Dendritic cell treated with granulocyte-macrophage colony-stimulating factor and Interleukin-4, amounts not matched to agents 40 ng/mL and 50 ng/mL, for 4 days (primary cell): ENCODE data around the gene TSSK1B.
"Not testable (repeated sequence)": the region's sequence is repeated elsewhere in the genome, so short reads cannot be mapped to it uniquely, and the experiment has no call there.

ENCODE experiments used
- H3K27ac Mint-ChIP-seq: one replicate; pipeline ENCODE4 v1.8.0; 2022; ENCODE audit warnings: mild to moderate bottlenecking, mixed read lengths
- H3K27me3 Mint-ChIP-seq: one replicate; pipeline ENCODE4 v1.8.0; 2022; ENCODE audit warnings: mild to moderate bottlenecking, mixed read lengths
- H3K36me3 Mint-ChIP-seq: one replicate; pipeline ENCODE4 v1.8.0; 2022; ENCODE audit warnings: low read depth, mixed read lengths
- H3K4me1 Mint-ChIP-seq: one replicate; pipeline ENCODE4 v1.8.0; 2022; ENCODE audit warnings: low read depth, mixed read lengths
- H3K4me3 Mint-ChIP-seq: one replicate; pipeline ENCODE4 v1.8.0; 2022; ENCODE audit warnings: mild to moderate bottlenecking, moderate library complexity, mixed read lengths
- H3K9me3 Mint-ChIP-seq: one replicate; pipeline ENCODE4 v1.8.0; 2022; ENCODE audit warnings: mixed read lengths
- intact Hi-C: fragments of 100-400 bp; cut with micrococcal nuclease; formaldehyde crosslinking; loops from one replicate; pipeline ENCODE4 v1.15.0; 2022

TSSK1B gene

GRCh38 chr5:113434889-113435288, at the start of gene TSSK1B:
TSSK1B (minus strand) TSS chr5:113434989; CDS start chr5:113434839, 150 bp downstream.
- intact Hi-C loops = no loop called here
- no peak within 1 kb of the TSS for H3K27ac Mint-ChIP-seq
- no peak within 1 kb of the TSS for H3K4me3 Mint-ChIP-seq
- no peaks in the 10 kb centered on the region for H3K36me3 Mint-ChIP-seq
- no peaks in the 10 kb centered on the region for H3K9me3 Mint-ChIP-seq
- H3K27me3 Mint-ChIP-seq = peaks cover 10% of the 10 kb centered on the region
- H3K4me1 Mint-ChIP-seq = no peaks in the 10 kb centered on the region

- Mint-ChIP-seq H3K36me3 (no peaks in the 10 kb centered on the region), H3K27me3 (peaks cover 58% of the 10 kb centered on the region), H3K9me3 (no peaks in the 10 kb centered on the region), H3K27ac (no peak overlapping the region), H3K4me1 (no peaks in the 10 kb centered on the region), H3K4me3 (no peak overlapping the region)
- intact Hi-C loops = no loop called here
Measured at GRCh38 chr5:113480243-113480642, 45.5 kb upstream of the TSSK1B start.

DNA sequence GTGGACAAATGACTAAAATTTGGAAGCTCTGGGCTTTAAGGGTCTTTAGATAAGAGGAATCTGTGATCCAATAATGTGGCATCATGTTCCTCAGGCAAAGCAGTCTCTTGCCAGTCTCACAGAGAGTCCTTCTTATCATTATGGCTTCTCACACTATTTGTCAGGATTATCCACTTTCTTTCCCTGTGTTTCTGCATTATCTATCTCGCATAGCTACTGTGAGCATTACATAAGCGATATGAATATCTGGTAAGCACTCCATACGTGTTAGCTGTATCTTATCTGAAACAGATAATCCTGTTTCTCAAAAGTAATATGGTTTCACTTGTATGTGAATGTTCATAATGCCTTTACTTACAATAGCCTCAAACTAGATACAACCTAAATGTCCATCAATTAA, 43.9 kb upstream of the TSSK1B start:
- Mint-ChIP-seq H3K36me3 (no peaks in the 10 kb centered on the region), H3K4me1 (no peaks in the 10 kb centered on the region), H3K27me3 (peaks cover 58% of the 10 kb centered on the region), H3K27ac (no peak overlapping the region), H3K4me3 (no peak overlapping the region), H3K9me3 (no peaks in the 10 kb centered on the region)
- intact Hi-C loops = no loop called here

GRCh38 chr5:113474100-113474728, 39.4 kb upstream of the TSSK1B start:
- Mint-ChIP-seq H3K9me3 (peaks cover 11% of the 10 kb centered on the region), H3K27ac (no peak overlapping the region), H3K4me1 (no peaks in the 10 kb centered on the region), H3K27me3 (peaks cover 50% of the 10 kb centered on the region), H3K36me3 (no peaks in the 10 kb centered on the region), H3K4me3 (no peak overlapping the region)
- intact Hi-C loops = no loop called here

DNA sequence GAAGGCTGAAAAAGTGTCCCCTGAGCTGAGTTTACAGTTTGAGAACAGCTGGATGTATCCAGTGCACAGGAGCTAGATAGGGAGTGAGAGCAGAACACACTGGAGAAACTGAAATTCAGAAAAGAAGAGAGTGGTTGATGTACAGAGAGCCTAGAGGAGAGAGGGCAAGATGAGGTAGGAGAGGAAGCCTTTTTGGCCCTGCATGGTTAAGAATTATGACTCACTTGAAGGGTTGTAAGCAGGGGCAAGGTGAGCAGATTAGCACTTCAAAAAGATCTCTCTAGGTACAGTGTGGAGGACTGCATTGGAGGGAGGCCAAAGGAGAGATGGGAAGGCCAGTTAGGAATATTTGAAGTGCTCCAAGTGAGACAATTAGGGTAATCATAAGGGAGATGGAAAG, 28.2 kb upstream of the TSSK1B start:
- intact Hi-C loops = no loop called here
- no peak overlapping the region for H3K4me3 Mint-ChIP-seq
- H3K4me1 Mint-ChIP-seq = no peaks in the 10 kb centered on the region
- H3K27me3 Mint-ChIP-seq = peaks cover 19% of the 10 kb centered on the region
- H3K27ac Mint-ChIP-seq = no peak overlapping the region
- no peaks in the 10 kb centered on the region for H3K36me3 Mint-ChIP-seq
- H3K9me3 Mint-ChIP-seq = no peaks in the 10 kb centered on the region

DNA sequence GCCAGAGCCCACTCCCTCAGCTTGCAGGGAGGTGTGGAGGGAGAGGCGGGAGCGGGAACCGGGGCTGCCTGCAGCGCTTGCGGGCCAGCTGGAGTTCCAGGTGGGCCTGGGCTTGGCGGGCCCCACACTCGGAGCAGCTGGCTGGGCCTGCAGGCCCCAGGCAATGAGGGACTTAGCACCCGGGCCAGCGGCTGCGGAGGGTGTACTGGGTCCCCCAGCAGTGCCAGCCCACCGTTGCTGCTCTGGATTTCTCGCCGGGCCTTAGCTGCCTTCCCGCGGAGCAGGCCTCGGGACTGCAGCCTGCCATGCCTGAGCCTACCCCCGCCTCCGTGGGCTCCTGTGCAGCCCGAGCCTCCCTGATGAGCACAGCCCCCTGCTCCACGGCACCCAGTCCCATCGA, 22.3 kb upstream of the TSSK1B start:
- intact Hi-C loops, H3K4me3 Mint-ChIP-seq, H3K9me3 Mint-ChIP-seq, H3K27me3 Mint-ChIP-seq, H3K36me3 Mint-ChIP-seq, H3K4me1 Mint-ChIP-seq, H3K27ac Mint-ChIP-seq: not testable (repeated sequence)

DNA sequence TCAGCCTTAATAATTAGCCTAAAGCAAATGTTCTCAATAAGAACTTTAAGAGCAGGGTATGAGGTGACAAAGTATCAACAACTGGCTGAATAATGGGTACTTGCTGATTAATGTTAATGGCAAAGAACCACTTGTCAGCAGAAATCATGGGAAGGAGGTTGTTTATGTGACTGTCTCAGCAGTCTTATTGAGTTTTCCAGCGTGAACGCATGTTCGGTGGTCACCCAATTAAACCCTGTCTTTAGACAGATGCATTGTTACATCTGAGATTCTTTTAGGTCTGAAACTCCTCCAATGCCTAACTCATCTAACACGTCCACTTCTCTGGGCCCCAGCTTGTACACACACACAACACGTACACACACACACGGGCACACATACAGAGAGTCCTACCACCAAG, 18.2 kb upstream of the TSSK1B start:
- Mint-ChIP-seq H3K27ac (no peak overlapping the region), H3K27me3 (peaks cover 15% of the 10 kb centered on the region), H3K36me3 (no peaks in the 10 kb centered on the region), H3K4me1 (no peaks in the 10 kb centered on the region), H3K4me3 (no peak overlapping the region), H3K9me3 (no peaks in the 10 kb centered on the region)
- intact Hi-C loops = no loop called here

- Mint-ChIP-seq H3K4me1 (no peaks in the 10 kb centered on the region), H3K36me3 (no peaks in the 10 kb centered on the region), H3K27me3 (peaks cover 21% of the 10 kb centered on the region), H3K4me3 (no peak overlapping the region), H3K27ac (no peak overlapping the region), H3K9me3 (no peaks in the 10 kb centered on the region)
- intact Hi-C loops = no loop called here
Measured at GRCh38 chr5:113451797-113452196, 17.0 kb upstream of the TSSK1B start.

DNA sequence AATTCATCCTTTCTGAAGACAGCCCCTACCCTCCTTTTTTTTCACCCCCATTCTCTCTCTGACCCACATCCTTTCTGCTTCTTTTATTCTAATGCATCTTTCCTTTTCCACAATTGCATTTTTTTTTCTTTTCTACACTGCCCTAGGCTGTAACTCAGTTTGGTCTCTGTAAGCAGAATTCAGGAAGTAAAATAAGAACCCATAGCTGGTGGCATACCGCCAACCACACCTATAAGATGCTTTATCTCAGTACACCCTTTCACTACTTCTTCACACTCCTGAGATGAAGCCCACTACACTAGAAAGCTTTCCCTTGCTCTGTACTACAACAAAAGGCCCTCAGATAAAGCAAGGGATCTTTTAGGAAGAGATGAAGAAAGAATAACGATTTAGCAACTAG, 16.1 kb upstream of the TSSK1B start:
- Mint-ChIP-seq H3K27me3 (peaks cover 21% of the 10 kb centered on the region), H3K4me1 (no peaks in the 10 kb centered on the region), H3K27ac (no peak overlapping the region), H3K36me3 (no peaks in the 10 kb centered on the region), H3K9me3 (no peaks in the 10 kb centered on the region), H3K4me3 (no peak overlapping the region)
- intact Hi-C loops = no loop called here

- Mint-ChIP-seq H3K36me3 (no peaks in the 10 kb centered on the region), H3K27ac (no peak overlapping the region), H3K27me3 (peaks cover 23% of the 10 kb centered on the region), H3K9me3 (no peaks in the 10 kb centered on the region), H3K4me1 (no peaks in the 10 kb centered on the region), H3K4me3 (no peak overlapping the region)
- intact Hi-C loops = no loop called here
Measured at GRCh38 chr5:113450462-113450861, 15.7 kb upstream of the TSSK1B start.

DNA sequence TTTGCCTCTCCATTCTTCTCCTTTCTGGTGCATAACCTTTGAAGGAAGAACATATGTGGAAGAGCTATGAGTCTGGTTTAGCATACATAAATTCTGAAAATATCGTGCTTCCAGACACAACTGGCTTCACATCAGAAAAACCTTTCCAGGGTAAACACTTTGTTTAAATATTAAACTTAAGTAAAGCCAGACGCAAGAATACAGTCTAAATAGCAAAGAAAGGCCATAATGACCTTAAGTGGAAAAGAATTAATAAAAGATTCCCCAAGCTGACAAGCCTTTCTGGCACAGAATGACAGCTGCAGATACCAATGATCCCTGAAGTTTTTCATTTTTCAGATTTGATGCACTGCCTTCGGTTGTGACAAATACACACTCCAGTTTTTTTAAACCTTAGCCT, 13.5 kb upstream of the TSSK1B start:
- intact Hi-C loops = no loop called here
- no peaks in the 10 kb centered on the region for H3K4me1 Mint-ChIP-seq
- no peak overlapping the region for H3K27ac Mint-ChIP-seq
- peaks cover 25% of the 10 kb centered on the region for H3K27me3 Mint-ChIP-seq
- H3K36me3 Mint-ChIP-seq = no peaks in the 10 kb centered on the region
- H3K4me3 Mint-ChIP-seq = no peak overlapping the region
- no peaks in the 10 kb centered on the region for H3K9me3 Mint-ChIP-seq

DNA sequence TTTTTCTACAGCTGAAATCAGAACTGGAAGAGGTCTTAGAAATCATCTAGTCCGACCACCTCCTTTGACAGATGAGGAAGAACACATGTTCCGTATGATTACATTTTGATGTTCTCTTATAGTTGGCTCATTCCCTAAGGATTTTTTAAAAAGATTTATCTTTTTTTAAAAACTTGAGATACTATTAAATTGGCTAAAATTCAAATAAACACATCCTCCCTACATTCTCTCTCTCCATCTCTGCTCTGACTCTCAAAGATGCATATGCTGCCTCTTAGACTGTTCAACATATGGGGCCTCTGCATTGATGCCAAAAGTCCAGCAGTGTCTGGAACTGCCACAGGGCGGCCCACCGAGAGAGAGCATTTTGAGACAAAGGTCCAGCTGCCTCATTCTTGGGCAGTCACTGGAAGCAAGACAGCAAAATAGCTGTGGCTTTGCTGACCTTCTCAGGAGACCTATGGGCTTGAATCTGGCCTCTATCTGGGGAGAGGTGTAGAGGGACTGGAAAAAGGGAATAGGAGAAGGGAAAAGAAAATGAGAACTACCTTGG, 12.8 kb upstream of the TSSK1B start:
- intact Hi-C loops = no loop called here
- H3K36me3 Mint-ChIP-seq = no peaks in the 10 kb centered on the region
- H3K4me3 Mint-ChIP-seq = no peak overlapping the region
- H3K27ac Mint-ChIP-seq = no peak overlapping the region
- H3K27me3 Mint-ChIP-seq = peaks cover 29% of the 10 kb centered on the region
- no peaks in the 10 kb centered on the region for H3K4me1 Mint-ChIP-seq
- H3K9me3 Mint-ChIP-seq = no peaks in the 10 kb centered on the region

- Mint-ChIP-seq H3K9me3 (no peaks in the 10 kb centered on the region), H3K4me1 (no peaks in the 10 kb centered on the region), H3K27me3 (peaks cover 31% of the 10 kb centered on the region), H3K36me3 (no peaks in the 10 kb centered on the region), H3K27ac (no peak overlapping the region), H3K4me3 (no peak overlapping the region)
- intact Hi-C loops = no loop called here
Measured at GRCh38 chr5:113446358-113446927, 11.7 kb upstream of the TSSK1B start.

- no peaks in the 10 kb centered on the region for H3K4me1 Mint-ChIP-seq
- H3K27ac Mint-ChIP-seq = no peak overlapping the region
- intact Hi-C loops = no loop called here
- no peaks in the 10 kb centered on the region for H3K36me3 Mint-ChIP-seq
- no peaks in the 10 kb centered on the region for H3K9me3 Mint-ChIP-seq
- no peak overlapping the region for H3K4me3 Mint-ChIP-seq
- H3K27me3 Mint-ChIP-seq = peaks cover 14% of the 10 kb centered on the region
Measured at GRCh38 chr5:113437111-113437510, 2.3 kb upstream of the TSSK1B start.

DNA sequence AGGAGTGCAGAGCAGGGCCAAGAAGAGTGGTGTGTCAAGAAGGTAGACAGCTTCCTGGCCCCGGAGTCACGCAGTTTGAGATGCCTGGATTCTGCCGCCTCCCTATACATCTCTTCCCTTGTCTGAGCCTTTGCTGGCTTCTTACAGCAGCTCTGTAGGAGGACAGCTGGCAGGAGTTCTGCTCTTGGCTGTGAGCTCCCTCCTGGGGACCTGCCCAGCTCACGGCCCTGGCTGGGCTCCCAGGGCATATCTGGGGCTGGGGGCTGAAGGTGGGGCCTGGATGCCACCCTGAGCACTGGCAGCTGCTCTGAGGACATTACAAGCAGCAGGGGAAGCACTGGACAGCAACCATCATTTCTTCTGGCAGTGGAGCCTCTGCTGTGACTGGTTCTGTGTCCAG, 786 bp upstream of the TSSK1B start:
- Mint-ChIP-seq H3K4me1 (no peaks in the 10 kb centered on the region), H3K36me3 (no peaks in the 10 kb centered on the region), H3K27me3 (peaks cover 11% of the 10 kb centered on the region), H3K27ac (no peak overlapping the region), H3K9me3 (no peaks in the 10 kb centered on the region), H3K4me3 (no peak overlapping the region)
- intact Hi-C loops = no loop called here
